ENCODE measurements around the gene CFAP20.

Gene CFAP20

DNA sequence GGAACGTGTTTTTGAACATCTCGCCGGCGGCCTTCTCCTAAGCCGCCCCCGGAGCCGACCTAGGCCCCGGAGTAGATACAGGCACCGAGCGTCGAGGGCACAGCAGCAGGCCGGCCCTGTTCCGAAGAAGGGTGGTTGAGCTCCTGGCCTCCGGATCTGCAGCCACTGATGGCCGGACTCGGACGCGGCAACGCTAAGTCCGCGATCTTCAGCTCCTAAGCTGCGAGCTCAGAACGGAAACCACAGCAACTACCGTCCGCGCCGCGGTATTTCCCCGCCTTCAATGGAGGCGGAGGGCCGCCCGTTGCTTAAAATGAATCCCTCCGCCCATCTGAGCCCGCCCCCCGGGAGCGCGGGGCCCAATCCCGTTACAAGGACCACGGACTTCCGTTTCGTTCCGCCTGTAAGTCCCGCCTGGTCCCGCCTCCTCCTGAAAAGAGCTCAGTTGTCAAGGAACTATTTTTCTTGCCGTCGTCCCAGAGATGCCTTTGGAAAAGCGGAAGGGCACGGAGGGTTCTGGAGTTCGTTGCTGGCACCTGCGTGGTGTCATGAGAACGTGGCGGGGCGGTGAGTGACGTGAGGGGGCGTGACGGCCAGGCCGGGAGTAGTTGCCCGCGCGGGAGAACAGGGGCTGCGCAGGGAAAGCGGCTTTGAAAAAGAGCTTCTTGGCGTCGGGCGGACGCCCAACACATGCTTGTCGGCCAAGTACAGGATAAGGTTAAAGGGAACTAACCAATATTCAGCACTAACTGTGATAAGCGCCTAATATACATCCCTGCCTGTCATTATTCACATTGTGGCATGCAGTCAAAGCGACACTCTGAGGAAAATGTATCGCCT is at the start of gene CFAP20:
Gene CFAP20 (minus strand): TSS at position 285 of the 840 bp plus-strand sequence. CDS start 266 bp downstream, at position 19.
- DNase-seq (ENCODE audit: low read depth, low spot score): peak; percentile 98

GRCh38 chr16:58177353-58177710 is 48.2 kb upstream of the CFAP20 start:
- no peak for DNase-seq (ENCODE audit: low read depth, low spot score)

GRCh38 chr16:58176608-58177352 is 47.6 kb upstream of the CFAP20 start:
- no peak for DNase-seq (ENCODE audit: low read depth, low spot score)

GRCh38 chr16:58170223-58170622 is 41.0 kb upstream of the CFAP20 start:
- DNase-seq (ENCODE audit: low read depth, low spot score): no peak

GRCh38 chr16:58160855-58161254 is 31.7 kb upstream of the CFAP20 start:
- DNase-seq (ENCODE audit: low read depth, low spot score): no peak

DNA sequence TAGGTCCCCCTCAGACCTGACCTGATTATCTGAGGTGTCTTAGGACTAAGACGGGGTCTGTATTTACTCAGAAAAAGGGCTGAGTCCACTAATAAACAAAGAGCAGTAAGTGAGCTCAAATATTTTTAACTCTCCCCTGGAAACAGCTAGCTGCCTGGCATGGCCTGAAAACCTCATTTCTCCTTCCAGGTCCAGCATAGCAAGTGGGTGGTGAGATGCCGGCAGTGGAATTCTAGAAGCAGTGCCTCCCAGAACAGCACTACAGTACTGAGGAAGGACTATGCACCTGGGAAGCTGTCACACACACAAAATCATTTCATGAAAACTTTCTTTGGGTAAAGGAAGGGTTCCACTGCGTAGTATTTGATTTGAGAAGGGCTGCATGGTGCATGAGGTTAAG is 29.5 kb upstream of the CFAP20 start:
- DNase-seq (ENCODE audit: low read depth, low spot score): no peak

GRCh38 chr16:58157951-58158540 is 28.9 kb upstream of the CFAP20 start:
- DNase-seq (ENCODE audit: low read depth, low spot score): no peak

- no peak for DNase-seq (ENCODE audit: low read depth, low spot score)
Observed at GRCh38 chr16:58157239-58157638, 28.1 kb upstream of the CFAP20 start.

- no peak for DNase-seq (ENCODE audit: low read depth, low spot score)
Observed at GRCh38 chr16:58155839-58156238, 26.7 kb upstream of the CFAP20 start.

- no peak for DNase-seq (ENCODE audit: low read depth, low spot score)
Observed at GRCh38 chr16:58154345-58154744, 25.2 kb upstream of the CFAP20 start.

GRCh38 chr16:58152246-58152868 is 23.2 kb upstream of the CFAP20 start:
- DNase-seq (ENCODE audit: low read depth, low spot score): no peak

GRCh38 chr16:58148526-58148925 is 19.3 kb upstream of the CFAP20 start:
- DNase-seq (ENCODE audit: low read depth, low spot score): no peak

GRCh38 chr16:58148099-58148498 is 18.9 kb upstream of the CFAP20 start:
- no peak for DNase-seq (ENCODE audit: low read depth, low spot score)

DNA sequence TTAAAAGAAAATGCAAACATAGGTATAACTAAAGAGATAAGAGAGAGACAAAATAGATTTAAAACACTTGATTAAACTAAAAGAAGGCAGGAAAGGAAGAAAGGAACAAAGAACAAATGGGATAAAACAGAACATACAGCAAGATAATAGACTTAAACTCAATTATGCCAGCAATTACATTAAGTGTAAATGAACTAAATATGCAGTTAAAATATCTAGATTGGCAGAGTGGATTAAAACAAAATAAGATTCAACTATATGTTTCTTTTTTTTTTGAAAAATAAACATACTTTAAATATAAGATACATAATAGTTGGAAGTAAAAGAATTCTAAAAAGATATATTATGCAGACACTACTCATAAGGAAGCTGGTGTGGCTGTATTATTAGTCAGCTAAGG is 9.7 kb upstream of the CFAP20 start:
- no peak for DNase-seq (ENCODE audit: low read depth, low spot score)

DNA sequence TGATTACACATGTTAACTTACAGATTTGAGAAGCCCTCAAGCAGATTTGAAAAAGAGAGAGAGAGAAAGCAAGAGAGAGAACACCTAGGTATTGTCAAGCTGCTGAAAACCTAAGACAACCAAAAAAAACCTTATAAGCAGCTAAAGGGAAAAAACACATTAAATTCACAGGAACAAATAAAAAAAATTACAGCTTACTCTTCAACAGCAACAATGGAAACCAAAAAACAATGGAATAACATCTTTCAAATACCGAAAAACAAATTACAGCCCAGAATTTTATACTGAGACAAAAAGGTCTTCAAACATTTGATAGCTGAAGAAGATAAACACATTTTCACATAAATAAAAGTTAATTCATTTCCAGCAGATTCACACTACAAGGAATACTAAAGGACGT is 8.4 kb upstream of the CFAP20 start:
- DNase-seq (ENCODE audit: low read depth, low spot score): no peak

DNA sequence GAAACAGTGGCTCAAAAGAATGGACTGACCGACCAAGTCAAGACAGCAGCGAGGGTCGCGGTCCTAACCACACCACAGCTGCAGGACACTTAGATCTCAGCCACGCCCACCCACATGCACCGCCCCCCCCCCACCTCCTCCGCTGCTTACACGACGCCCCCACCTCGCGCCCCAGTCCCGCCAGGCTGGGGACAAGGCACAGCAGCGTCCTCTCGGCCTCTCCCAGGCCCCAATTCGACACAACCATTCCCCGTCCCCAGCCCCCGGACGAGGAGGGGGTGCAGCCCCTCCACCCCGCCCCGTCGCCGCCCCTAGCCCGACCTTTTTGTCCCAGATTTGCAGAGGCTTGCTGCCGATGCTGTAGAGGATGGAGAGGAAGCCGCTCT is 477 bp downstream of the CFAP20 start:
- no peak for DNase-seq (ENCODE audit: low read depth, low spot score)

GRCh38 chr16:58128181-58128631 is 975 bp downstream of the CFAP20 start:
- no peak for DNase-seq (ENCODE audit: low read depth, low spot score)

- no peak for DNase-seq (ENCODE audit: low read depth, low spot score)
Observed at GRCh38 chr16:58127634-58128033, 1.5 kb downstream of the CFAP20 start.

DNA sequence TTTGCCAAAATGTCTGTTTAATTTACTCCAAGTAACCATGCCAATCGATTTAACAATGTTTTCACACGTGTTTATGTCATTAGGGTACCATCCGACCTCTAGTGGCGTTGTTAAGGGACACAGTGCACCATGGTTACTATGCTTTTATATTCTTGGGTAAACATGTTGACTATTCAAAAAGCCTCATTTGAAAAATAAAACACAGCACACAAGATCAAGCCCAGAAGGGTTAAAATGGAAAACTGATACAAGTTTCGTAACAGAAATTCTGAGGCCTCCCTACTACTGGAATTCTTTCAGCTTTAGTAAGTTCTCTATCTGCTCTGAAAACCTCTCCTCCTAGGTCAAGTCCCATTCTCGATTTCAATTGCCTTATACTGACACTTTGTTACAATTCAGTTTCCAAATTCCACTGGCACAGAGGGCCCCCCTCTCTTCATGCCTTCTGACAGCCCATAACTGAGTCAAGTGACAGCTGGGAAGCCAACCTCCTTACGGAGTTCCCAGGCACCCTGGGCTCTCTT is 2.1 kb downstream of the CFAP20 start:
- DNase-seq (ENCODE audit: low read depth, low spot score): peak; percentile 26

DNA sequence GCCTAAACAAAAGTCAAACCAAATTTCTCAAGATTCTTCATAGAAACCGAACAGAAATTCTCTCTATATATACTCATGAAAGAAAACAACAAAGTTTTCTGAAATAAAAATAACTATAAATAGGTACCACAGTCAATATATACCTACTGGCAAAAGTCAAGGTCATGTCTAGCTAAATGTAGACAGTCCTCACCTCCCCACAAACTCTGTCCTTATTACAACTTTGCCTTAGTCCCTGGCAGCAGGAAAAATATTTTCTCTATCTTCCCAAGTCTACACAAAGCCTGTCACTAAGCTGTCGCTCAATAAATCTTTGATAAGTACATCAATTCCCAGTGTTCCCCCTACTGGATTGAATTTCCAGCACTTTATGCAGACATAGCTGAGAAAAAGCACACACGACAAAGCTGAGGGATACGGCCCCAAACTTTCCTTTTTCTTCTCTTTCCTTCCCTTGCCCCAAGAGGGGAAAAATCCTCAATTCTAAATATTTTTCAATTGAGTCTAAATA is 2.7 kb downstream of the CFAP20 start:
- DNase-seq (ENCODE audit: low read depth, low spot score): no peak

GRCh38 chr16:58125781-58126335 is 3.3 kb downstream of the CFAP20 start:
- no peak for DNase-seq (ENCODE audit: low read depth, low spot score)

Measured in brain pericyte (primary cell).